Esophagus squamous epithelium (tissue), 4 donors: Measurements from ENCODE around the gene FOSL2.

Experiments used
- POLR2A ChIP-seq, 4 donors: fragments of 450-650 bp; IDR thresholded peaks; one replicate each; pipeline ENCODE4 v1.6.1; 2017; ENCODE audit warnings: antibody characterized with exemption in 4 of 4, mild to moderate bottlenecking in 4 of 4, moderate library complexity in 3 of 4
- TF ChIP-seq, protein P1 (sequence below), 6 experiments: fragments of 450-650 bp in 4 of 6; fragments of 200-600 bp in 2 of 6; sonication (generic) in 2 of 6; IDR thresholded peaks; one replicate each; pipeline ENCODE4 v1.5.1; 2016 to 2019; ENCODE audit warnings: antibody characterized with exemption in 6 of 6, mild to moderate bottlenecking in 4 of 6, moderate library complexity in 4 of 6

DNA sequence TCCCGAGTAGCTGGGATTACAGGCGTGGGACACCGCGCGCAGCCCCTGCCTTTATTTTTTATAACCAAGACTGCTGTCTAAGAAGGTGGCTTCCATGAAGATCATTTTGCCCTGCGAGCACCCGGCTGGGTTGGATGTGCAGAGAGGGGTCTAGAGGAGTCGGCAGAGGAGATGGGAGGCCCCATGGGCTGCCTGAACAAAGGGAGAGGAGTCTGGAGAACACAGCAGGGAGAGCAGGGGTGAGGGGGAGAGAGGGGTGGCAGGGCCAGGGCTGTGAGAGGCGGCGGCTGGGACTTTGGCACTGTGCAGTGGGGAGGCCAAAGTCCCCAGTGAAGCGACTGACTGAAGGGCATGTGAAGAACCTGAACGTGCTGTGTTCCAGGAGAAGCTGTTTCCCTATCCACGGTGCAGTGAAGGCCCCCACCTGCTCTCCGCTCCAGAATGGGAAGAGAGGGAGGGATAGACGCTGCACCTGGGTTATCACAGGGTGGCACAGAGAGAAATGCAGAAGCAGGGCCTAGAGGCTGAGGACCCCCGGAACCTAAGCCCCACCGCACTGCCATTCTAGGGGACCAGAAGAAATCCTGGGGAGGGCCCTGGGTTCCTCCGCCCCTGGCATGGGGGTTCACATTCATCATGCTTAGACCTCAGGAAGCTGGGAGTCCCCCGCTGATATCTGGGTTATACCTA lies 24.8 kb upstream of the FOSL2 start:
- TF ChIP-seq POLR2A (IDR thresholded peaks at IDR 0.05) = no peak
- TF ChIP-seq, protein P1, sequence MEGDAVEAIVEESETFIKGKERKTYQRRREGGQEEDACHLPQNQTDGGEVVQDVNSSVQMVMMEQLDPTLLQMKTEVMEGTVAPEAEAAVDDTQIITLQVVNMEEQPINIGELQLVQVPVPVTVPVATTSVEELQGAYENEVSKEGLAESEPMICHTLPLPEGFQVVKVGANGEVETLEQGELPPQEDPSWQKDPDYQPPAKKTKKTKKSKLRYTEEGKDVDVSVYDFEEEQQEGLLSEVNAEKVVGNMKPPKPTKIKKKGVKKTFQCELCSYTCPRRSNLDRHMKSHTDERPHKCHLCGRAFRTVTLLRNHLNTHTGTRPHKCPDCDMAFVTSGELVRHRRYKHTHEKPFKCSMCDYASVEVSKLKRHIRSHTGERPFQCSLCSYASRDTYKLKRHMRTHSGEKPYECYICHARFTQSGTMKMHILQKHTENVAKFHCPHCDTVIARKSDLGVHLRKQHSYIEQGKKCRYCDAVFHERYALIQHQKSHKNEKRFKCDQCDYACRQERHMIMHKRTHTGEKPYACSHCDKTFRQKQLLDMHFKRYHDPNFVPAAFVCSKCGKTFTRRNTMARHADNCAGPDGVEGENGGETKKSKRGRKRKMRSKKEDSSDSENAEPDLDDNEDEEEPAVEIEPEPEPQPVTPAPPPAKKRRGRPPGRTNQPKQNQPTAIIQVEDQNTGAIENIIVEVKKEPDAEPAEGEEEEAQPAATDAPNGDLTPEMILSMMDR (IDR thresholded peaks at IDR 0.05) = no peak
